RWPE1 (cell line): ENCODE measurements around the gene SNHG17.
"Not testable (repeated sequence)": the region's sequence is repeated elsewhere in the genome, so short reads cannot be mapped to it uniquely, and the experiment has no call there.

Experiments
- CTCF ChIA-PET: fragments of 350-600 bp; sonication (Branson Sonifier 250); formaldehyde crosslinking; extraction: SDS; loops from one replicate; lab custom pipeline; 2021; lab: Yijun Ruan, JAX
- POLR2A ChIA-PET: fragments of 400-600 bp; formaldehyde crosslinking; extraction: SDS; loops from one replicate; lab custom pipeline; 2020; ENCODE audit warnings: antibody characterized with exemption; ENCODE audit not compliant: low non-redundant PET; lab: Yijun Ruan, JAX
- DNase-seq: peaks from one replicate; pipeline ENCODE4 v3.0.0; 2012; ENCODE audit warnings: low spot score
- H3K27ac ChIP-seq: fragments of 450-650 bp; 2 replicates; pipeline ENCODE4 v1.5.1; 2017
- TF ChIP-seq, protein P1 (sequence below): fragments of 450-650 bp; conservative IDR thresholded peaks from 2 replicates; pipeline ENCODE4 v1.5.1; 2017; ENCODE audit warnings: low read depth, mild to moderate bottlenecking

Gene SNHG17

DNA sequence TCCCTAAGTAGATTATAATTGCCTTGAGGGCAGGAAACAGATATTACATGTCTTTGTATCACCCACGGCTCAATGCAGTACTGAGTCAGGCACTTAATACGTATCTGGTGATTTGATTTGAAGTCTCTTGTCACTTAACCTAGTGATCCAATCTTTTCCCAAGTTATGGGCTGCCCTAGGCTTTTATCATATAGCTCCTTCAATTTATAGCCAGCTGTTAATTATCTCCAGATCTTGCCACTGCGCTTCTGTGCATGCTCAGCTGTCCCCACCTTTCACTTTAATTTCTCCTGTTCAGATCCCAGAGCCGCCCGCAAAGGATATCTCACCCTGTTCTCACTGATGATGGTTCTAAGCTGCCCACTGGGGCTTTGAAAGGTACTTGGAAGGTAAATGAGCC lies 41.9 kb downstream of the SNHG17 start:
- POLR2A ChIA-PET: no interaction called here
- CTCF ChIA-PET: interaction anchor here (0.6 kb wide), 2 partner anchors 10 to 29 kb away, joined by 3 read pairs; no protein-coding TSS in a partner anchor
- no peak for DNase-seq
- TF ChIP-seq, protein P1, sequence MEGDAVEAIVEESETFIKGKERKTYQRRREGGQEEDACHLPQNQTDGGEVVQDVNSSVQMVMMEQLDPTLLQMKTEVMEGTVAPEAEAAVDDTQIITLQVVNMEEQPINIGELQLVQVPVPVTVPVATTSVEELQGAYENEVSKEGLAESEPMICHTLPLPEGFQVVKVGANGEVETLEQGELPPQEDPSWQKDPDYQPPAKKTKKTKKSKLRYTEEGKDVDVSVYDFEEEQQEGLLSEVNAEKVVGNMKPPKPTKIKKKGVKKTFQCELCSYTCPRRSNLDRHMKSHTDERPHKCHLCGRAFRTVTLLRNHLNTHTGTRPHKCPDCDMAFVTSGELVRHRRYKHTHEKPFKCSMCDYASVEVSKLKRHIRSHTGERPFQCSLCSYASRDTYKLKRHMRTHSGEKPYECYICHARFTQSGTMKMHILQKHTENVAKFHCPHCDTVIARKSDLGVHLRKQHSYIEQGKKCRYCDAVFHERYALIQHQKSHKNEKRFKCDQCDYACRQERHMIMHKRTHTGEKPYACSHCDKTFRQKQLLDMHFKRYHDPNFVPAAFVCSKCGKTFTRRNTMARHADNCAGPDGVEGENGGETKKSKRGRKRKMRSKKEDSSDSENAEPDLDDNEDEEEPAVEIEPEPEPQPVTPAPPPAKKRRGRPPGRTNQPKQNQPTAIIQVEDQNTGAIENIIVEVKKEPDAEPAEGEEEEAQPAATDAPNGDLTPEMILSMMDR: no peak
- no peak overlapping the region for H3K27ac ChIP-seq

DNA sequence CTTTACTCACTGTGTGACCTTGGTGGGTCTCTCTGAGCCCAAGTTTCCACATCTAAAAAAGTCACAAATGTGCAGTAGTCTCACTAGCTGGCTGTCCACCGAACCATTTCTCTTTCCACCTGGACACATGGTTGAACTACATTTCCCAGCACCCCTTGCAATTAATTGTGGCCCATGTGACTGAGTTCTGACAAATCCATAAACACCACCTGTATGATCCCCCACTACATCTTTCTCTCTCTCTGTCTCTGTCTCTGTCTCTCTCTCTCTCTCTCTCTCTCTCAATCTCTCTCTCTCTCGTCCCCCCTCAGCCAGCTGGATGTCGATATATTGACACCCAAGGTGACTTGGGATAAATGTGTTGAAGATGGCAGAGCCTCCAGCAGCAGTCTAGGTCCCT lies 42.8 kb downstream of the SNHG17 start:
- TF ChIP-seq, protein P1: no peak
- ChIA-PET CTCF (interaction anchor here (0.6 kb wide), 1 partner anchor 828 kb away, joined by 4 read pairs; no protein-coding TSS in a partner anchor), POLR2A (no interaction called here)
- H3K27ac ChIP-seq: no peak overlapping the region
- DNase-seq: peak; percentile 41

DNA sequence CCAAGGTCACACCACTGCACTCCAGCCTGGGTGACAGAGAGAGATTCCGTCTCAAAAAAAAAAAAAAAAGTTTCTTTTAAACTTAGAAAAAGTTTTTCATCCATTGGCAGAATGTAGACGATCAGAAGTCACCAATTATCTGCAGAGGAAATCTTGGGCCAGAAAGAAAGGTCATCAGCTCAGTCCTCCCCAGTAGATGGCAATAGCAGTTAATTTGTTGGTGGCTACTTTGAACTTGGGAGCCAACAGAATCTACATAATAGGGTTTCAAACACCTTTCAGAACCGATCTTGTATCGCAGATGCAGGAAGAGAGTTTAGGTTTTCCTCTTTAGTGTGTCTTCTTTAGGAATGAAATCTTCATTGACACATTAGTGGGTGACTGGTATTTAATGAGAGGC lies 47.2 kb downstream of the SNHG17 start:
- no peak for DNase-seq
- ChIA-PET POLR2A (no interaction called here), CTCF (no interaction called here)
- TF ChIP-seq, protein P1: no peak
- no peak overlapping the region for H3K27ac ChIP-seq

DNA sequence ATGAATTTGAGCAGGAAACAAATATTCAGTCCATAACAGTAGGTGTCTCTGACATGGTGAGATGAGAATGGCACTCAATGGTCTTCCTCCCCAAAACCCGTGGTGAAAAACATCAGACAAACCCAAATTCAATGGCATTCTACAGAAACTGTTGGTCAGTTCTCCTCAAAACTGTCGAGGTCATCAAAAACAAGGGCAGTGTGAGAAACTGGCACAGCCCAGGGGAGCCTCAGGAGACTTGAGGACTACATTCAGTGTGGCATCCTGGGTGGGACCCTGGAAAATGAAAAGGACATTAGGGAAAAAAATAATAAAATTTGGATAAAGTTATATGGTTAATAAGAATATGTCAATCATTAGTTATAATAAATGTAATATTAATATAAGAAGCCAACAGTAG lies 48.3 kb downstream of the SNHG17 start:
- no peak for DNase-seq
- TF ChIP-seq, protein P1: no peak
- no peak overlapping the region for H3K27ac ChIP-seq
- ChIA-PET CTCF (interaction anchor here (0.9 kb wide), 1 partner anchor 22 kb away, joined by 4 read pairs; no protein-coding TSS in a partner anchor), POLR2A (no interaction called here)

DNA sequence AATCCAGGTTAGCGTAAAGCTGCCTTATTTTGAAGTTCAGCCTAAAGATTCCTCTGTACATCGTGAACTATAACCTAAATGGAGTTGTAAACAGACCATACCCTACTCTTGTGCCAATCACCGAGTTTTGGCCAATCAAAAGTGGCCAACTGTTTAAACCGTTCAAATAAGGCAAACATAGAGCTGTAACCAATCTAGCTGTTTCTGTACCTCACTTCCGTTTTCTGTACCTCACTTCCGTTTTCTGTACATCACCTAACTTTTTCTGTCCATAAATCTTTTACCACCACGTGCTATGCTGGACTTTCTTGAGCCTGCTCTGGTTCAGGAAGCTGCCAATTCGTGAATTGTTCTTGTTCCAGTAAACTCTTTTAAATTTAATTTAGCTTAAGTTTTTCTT lies 49.1 kb downstream of the SNHG17 start:
- TF ChIP-seq, protein P1: no peak
- ChIA-PET POLR2A (no interaction called here), CTCF (interaction anchor here (0.9 kb wide), 2 partner anchors 23 to 68 kb away, joined by 4 read pairs; no protein-coding TSS in a partner anchor)
- DNase-seq: no peak
- H3K27ac ChIP-seq: no peak overlapping the region

DNA sequence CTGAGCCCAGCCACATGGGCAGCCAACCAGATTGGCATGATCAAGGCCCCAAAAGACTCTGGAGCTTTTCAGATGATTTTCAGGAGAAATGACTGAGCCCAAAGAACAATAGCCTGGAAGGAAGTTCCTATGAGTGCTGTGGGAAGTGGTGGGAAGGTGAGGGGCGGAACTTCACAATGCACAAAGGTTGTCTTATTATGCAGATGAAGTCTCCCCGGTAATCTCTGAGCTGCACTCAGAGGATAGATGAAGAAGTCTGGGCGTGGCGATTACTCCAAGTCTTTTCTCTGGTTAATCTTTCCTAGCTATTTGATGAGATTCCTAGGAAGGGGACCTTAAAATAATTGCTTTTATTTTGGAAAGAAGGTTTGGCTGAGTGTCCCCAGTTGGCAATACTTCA lies 52.0 kb downstream of the SNHG17 start:
- TF ChIP-seq, protein P1: no peak
- H3K27ac ChIP-seq: no peak overlapping the region
- ChIA-PET POLR2A (no interaction called here), CTCF (interaction anchor here (0.6 to 1.1 kb wide), 4 partner anchors 13 to 325 kb away, joined by 3 to 4 read pairs (median 4); no protein-coding TSS in a partner anchor)
- no peak for DNase-seq

DNA sequence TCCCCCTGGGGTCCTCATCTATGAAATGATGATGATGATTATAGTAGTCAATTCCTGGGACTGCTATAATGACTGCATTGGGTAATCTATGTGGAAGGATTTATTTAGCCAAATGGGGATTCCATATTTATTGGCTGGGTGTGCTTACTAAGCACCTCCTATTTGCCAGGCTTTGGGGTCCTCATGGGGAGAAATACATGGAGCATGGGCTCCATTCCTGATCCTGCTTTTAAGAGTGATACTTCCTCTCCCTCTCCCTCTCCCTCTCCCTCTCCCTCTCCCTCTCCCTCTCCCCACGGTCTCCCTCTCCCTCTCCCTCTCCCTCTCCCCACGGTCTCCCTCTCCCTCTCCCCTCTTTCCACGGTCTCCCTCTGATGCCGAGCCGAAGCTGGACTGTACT lies 57.3 kb downstream of the SNHG17 start:
- H3K27ac ChIP-seq, POLR2A ChIA-PET, DNase-seq, CTCF ChIA-PET: not testable (repeated sequence)
